Liver (tissue), 3 donors: Measurements from ENCODE around the gene RTL1.

ENCODE experiments used
- GABPA ChIP-seq, 2 donors: IDR thresholded peaks in 1 of 2; conservative IDR thresholded peaks in 1 of 2; 2 replicates each; pipeline ENCODE4 v1.6.1; 2016; ENCODE audit warnings: antibody characterized with exemption in 2 of 2, mild to moderate bottlenecking in 1 of 2, moderate library complexity in 1 of 2
- JUND ChIP-seq, 2 donors: IDR thresholded peaks; 2 replicates each; pipeline ENCODE4 v1.6.1; 2016; ENCODE audit warnings: antibody characterized with exemption in 2 of 2
- NR2F2 ChIP-seq: IDR thresholded peaks from 2 replicates; pipeline ENCODE4 v1.6.1; 2016; ENCODE audit warnings: antibody characterized with exemption
- RAD21 ChIP-seq, 2 donors: IDR thresholded peaks; 2 replicates each; pipeline ENCODE4 v1.6.1; 2016; ENCODE audit warnings: antibody characterized with exemption in 2 of 2, mild to moderate bottlenecking in 2 of 2
- SP1 ChIP-seq: IDR thresholded peaks from 2 replicates; pipeline ENCODE4 v1.6.1; 2018; ENCODE audit warnings: antibody characterized with exemption, mild to moderate bottlenecking
- TAF1 ChIP-seq: conservative IDR thresholded peaks from 2 replicates; pipeline ENCODE4 v1.6.1; 2016; ENCODE audit warnings: antibody characterized with exemption, mild to moderate bottlenecking
- YY1 ChIP-seq: IDR thresholded peaks from 2 replicates; pipeline ENCODE4 v1.6.1; 2016; ENCODE audit warnings: antibody characterized with exemption, mild to moderate bottlenecking
- TF ChIP-seq, protein P1 (sequence below): fragments of 150-350 bp; IDR thresholded peaks from 2 replicates; pipeline ENCODE4 v1.5.1; 2017; ENCODE audit warnings: improper control_type of control experiment, low read depth, low read length; ENCODE audit not compliant: missing input control
- TF ChIP-seq, protein P2 (sequence below): IDR thresholded peaks from 2 replicates; pipeline ENCODE4 v1.6.1; 2016; ENCODE audit warnings: antibody characterized with exemption, mild to moderate bottlenecking
- TF ChIP-seq, protein P3 (sequence below): IDR thresholded peaks from 2 replicates; pipeline ENCODE4 v1.6.1; 2016; ENCODE audit warnings: antibody characterized with exemption
- TF ChIP-seq, protein P4 (sequence below): IDR thresholded peaks from 2 replicates; pipeline ENCODE4 v1.6.1; 2016; ENCODE audit warnings: antibody characterized with exemption
- donor health status: healthy.
- donor health status: healthy.

DNA sequence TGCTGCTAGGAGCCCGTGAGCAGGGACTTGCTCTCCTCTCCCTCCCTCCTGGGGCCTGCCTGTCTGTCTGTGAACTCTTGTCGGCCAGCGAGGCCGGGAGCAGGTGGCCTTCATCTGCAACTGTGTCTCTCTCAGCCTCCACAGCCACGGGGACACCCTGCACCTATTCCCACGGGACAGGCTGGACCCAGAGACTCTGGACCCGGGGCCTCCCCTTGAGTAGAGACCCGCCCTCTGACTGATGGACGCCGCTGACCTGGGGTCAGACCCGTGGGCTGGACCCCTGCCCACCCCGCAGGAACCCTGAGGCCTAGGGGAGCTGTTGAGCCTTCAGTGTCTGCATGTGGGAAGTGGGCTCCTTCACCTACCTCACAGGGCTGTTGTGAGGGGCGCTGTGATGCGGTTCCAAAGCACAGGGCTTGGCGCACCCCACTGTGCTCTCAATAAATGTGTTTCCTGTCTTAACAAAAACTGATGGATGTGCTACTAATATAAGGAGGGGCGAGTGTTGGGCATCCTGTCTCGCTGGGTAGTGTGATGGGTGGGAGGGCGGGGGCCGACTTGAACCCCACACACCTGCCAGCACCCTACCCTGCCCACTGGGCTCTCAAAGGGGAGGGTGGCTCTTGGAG, 42.9 kb downstream of the RTL1 start:
- TF ChIP-seq, protein P1, sequence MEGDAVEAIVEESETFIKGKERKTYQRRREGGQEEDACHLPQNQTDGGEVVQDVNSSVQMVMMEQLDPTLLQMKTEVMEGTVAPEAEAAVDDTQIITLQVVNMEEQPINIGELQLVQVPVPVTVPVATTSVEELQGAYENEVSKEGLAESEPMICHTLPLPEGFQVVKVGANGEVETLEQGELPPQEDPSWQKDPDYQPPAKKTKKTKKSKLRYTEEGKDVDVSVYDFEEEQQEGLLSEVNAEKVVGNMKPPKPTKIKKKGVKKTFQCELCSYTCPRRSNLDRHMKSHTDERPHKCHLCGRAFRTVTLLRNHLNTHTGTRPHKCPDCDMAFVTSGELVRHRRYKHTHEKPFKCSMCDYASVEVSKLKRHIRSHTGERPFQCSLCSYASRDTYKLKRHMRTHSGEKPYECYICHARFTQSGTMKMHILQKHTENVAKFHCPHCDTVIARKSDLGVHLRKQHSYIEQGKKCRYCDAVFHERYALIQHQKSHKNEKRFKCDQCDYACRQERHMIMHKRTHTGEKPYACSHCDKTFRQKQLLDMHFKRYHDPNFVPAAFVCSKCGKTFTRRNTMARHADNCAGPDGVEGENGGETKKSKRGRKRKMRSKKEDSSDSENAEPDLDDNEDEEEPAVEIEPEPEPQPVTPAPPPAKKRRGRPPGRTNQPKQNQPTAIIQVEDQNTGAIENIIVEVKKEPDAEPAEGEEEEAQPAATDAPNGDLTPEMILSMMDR, result no peak
- TF ChIP-seq, protein P2, sequence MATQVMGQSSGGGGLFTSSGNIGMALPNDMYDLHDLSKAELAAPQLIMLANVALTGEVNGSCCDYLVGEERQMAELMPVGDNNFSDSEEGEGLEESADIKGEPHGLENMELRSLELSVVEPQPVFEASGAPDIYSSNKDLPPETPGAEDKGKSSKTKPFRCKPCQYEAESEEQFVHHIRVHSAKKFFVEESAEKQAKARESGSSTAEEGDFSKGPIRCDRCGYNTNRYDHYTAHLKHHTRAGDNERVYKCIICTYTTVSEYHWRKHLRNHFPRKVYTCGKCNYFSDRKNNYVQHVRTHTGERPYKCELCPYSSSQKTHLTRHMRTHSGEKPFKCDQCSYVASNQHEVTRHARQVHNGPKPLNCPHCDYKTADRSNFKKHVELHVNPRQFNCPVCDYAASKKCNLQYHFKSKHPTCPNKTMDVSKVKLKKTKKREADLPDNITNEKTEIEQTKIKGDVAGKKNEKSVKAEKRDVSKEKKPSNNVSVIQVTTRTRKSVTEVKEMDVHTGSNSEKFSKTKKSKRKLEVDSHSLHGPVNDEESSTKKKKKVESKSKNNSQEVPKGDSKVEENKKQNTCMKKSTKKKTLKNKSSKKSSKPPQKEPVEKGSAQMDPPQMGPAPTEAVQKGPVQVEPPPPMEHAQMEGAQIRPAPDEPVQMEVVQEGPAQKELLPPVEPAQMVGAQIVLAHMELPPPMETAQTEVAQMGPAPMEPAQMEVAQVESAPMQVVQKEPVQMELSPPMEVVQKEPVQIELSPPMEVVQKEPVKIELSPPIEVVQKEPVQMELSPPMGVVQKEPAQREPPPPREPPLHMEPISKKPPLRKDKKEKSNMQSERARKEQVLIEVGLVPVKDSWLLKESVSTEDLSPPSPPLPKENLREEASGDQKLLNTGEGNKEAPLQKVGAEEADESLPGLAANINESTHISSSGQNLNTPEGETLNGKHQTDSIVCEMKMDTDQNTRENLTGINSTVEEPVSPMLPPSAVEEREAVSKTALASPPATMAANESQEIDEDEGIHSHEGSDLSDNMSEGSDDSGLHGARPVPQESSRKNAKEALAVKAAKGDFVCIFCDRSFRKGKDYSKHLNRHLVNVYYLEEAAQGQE, result no peak
- TF ChIP-seq RAD21 (IDR thresholded peaks at IDR 0.05) (no peak), GABPA (IDR thresholded peaks at IDR 0.05 in 1 of 2, conservative IDR thresholded peaks at IDR 0.05 in 1 of 2) (no peak), TAF1 (no peak), JUND (IDR thresholded peaks at IDR 0.05) (no peak), NR2F2 (no peak), SP1 (no peak), YY1 (no peak)
- TF ChIP-seq, protein P3, sequence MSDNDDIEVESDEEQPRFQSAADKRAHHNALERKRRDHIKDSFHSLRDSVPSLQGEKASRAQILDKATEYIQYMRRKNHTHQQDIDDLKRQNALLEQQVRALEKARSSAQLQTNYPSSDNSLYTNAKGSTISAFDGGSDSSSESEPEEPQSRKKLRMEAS, result no peak
- TF ChIP-seq, protein P4, sequence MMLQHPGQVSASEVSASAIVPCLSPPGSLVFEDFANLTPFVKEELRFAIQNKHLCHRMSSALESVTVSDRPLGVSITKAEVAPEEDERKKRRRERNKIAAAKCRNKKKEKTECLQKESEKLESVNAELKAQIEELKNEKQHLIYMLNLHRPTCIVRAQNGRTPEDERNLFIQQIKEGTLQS, result no peak
